ENCODE data around the gene KLHL40. TPM values are rescaled to one million over a fixed set of nuclear protein-coding genes. Genes with fewer than 3 reads are reported as not detected.

KLHL40 gene
- total and polyA plus RNA-seq, 5 experiments from 2014 or later = not detected

- POLR2A ChIA-PET = interaction anchor here (0.6 kb wide), 1 partner anchor 28 kb away, joined by 4 read pairs; no protein-coding TSS in a partner anchor
- H3K27ac Mint-ChIP-seq = no peak overlapping the region
Observed at GRCh38 chr3:42731476-42732195, 46.3 kb downstream of the KLHL40 start.

GRCh38 chr3:42732196-42732828, 47.0 kb downstream of the KLHL40 start:
- H3K36me3 Mint-ChIP-seq = no peaks in the 10 kb centered on the region
- peaks cover 0 to 2% (median 0%) of the 10 kb centered on the region in 5 donors for H3K27me3 Mint-ChIP-seq
- H3K4me1 Mint-ChIP-seq = peaks cover 0 to 2% (median 0%) of the 10 kb centered on the region in 4 donors
- H3K4me3 Mint-ChIP-seq = no peak overlapping the region
- ATAC-seq (no peak), DNase-seq (peak in 1 of 10 donors; percentile 1)
- no peaks in the 10 kb centered on the region for H3K9me3 Mint-ChIP-seq
- POLR2A ChIA-PET = no interaction called here
- H3K27ac Mint-ChIP-seq = no peak overlapping the region

More at GRCh38 chr3:42731476-42732195, 46.3 kb downstream of the KLHL40 start:
- Mint-ChIP-seq H3K9me3 (no peaks in the 10 kb centered on the region), H3K4me1 (peaks cover 0 to 2% (median 0%) of the 10 kb centered on the region in 4 donors), H3K36me3 (no peaks in the 10 kb centered on the region), H3K4me3 (no peak overlapping the region), H3K27me3 (peaks cover 0 to 2% (median 0%) of the 10 kb centered on the region in 5 donors)
- DNase-seq = peak in 1 of 10 donors; percentile 6
- no peak for ATAC-seq

GRCh38 chr3:42732829-42733459, 47.6 kb downstream of the KLHL40 start:
- Mint-ChIP-seq H3K4me3 (no peak overlapping the region), H3K27ac (no peak overlapping the region), H3K9me3 (no peaks in the 10 kb centered on the region), H3K36me3 (no peaks in the 10 kb centered on the region), H3K27me3 (peaks cover 0 to 2% (median 0%) of the 10 kb centered on the region in 5 donors), H3K4me1 (peaks cover 0 to 2% (median 0%) of the 10 kb centered on the region in 4 donors)
- DNase-seq (peak in 1 of 10 donors; percentile 10), ATAC-seq (no peak)
- POLR2A ChIA-PET = no interaction called here

GRCh38 chr3:42733501-42734262, 48.3 kb downstream of the KLHL40 start:
- Mint-ChIP-seq H3K27ac (no peak overlapping the region), H3K9me3 (no peaks in the 10 kb centered on the region), H3K4me3 (no peak overlapping the region), H3K27me3 (peaks cover 0 to 2% (median 0%) of the 10 kb centered on the region in 5 donors), H3K36me3 (no peaks in the 10 kb centered on the region), H3K4me1 (peaks cover 0 to 3% (median 0%) of the 10 kb centered on the region in 4 donors)
- ATAC-seq (no peak), DNase-seq (no peak)
- POLR2A ChIA-PET = no interaction called here

DNA sequence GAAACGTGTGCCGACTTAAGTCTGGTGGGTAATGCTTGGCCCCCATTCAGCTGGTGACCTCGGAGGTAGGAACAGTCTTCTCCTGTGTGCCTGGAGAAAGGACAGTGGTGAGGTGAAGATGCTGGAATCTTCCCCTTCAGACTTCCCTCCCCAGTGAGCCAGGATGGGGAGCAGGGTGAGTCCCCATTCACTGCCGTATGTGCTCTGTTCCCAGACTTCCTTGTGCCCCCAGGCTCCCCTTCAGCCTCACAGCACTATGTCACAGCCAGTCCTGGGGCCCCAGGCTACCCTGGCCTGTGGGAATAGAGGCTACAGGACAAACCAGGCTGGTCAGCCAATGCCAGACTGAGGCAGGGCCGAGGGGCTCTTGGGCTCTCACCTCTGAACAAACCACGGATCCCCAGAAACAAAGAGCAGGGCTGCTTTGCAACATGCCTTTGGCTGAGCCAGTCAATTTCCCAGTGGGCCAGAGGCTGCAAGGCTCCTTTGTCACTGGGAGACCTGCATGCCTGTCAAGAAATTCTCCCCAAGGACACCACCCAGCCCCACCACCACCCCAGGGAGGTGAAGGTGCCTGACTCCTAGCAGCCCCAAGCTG, 49.0 kb downstream of the KLHL40 start:
- no peak overlapping the region for H3K27ac Mint-ChIP-seq
- no peaks in the 10 kb centered on the region for H3K36me3 Mint-ChIP-seq
- no peak for ATAC-seq
- H3K4me1 Mint-ChIP-seq = peaks cover 0 to 6% (median 0%) of the 10 kb centered on the region in 4 donors
- POLR2A ChIA-PET = no interaction called here
- no peaks in the 10 kb centered on the region for H3K9me3 Mint-ChIP-seq
- H3K27me3 Mint-ChIP-seq = peaks cover 0 to 2% (median 0%) of the 10 kb centered on the region in 5 donors
- no peak for DNase-seq
- H3K4me3 Mint-ChIP-seq = no peak overlapping the region

- Mint-ChIP-seq H3K9me3 (no peaks in the 10 kb centered on the region), H3K36me3 (no peaks in the 10 kb centered on the region), H3K4me1 (peaks cover 0 to 6% (median 0%) of the 10 kb centered on the region in 4 donors), H3K27me3 (peaks cover 0 to under 1% (median 0%) of the 10 kb centered on the region in 5 donors), H3K4me3 (no peak overlapping the region), H3K27ac (no peak overlapping the region)
- no peak for DNase-seq
- ATAC-seq = no peak
- POLR2A ChIA-PET = no interaction called here
Observed at GRCh38 chr3:42735019-42735418, 49.7 kb downstream of the KLHL40 start.

GRCh38 chr3:42735615-42736014, 50.3 kb downstream of the KLHL40 start:
- no peak for DNase-seq
- no peak overlapping the region for H3K27ac Mint-ChIP-seq
- H3K4me3 Mint-ChIP-seq = no peak overlapping the region
- no peaks in the 10 kb centered on the region for H3K9me3 Mint-ChIP-seq
- peaks cover 0 to 6% (median 0%) of the 10 kb centered on the region in 4 donors for H3K4me1 Mint-ChIP-seq
- H3K27me3 Mint-ChIP-seq = no peaks in the 10 kb centered on the region
- POLR2A ChIA-PET = no interaction called here
- no peak for ATAC-seq
- no peaks in the 10 kb centered on the region for H3K36me3 Mint-ChIP-seq

DNA sequence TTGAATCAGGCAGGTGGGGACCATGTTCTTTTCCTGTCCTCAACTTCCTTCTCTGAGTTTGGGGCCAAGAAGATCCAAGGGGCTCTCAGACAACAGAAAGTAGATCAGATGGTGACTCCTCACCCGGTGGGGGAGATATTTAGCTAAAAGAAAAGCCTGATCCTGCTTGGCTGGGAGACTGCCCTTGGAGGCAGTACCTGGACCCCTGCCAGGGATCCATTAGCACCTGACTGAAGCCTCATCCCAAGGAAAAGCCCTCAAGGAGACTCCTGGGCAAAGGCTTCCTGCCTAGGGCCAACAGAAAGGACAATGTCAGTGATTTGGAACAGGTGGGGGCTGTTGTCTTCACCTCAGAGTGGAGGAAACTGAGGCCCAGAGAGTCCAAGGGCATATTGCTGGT, 50.7 kb downstream of the KLHL40 start:
- Mint-ChIP-seq H3K27me3 (no peaks in the 10 kb centered on the region), H3K4me3 (no peak overlapping the region), H3K27ac (no peak overlapping the region), H3K36me3 (no peaks in the 10 kb centered on the region), H3K4me1 (peaks cover 0 to 6% (median 0%) of the 10 kb centered on the region in 4 donors), H3K9me3 (no peaks in the 10 kb centered on the region)
- DNase-seq (no peak), ATAC-seq (no peak)
- POLR2A ChIA-PET = no interaction called here

GRCh38 chr3:42736531-42736930, 51.2 kb downstream of the KLHL40 start:
- H3K27me3 Mint-ChIP-seq = no peaks in the 10 kb centered on the region
- peaks cover 0 to 6% (median 0%) of the 10 kb centered on the region in 4 donors for H3K4me1 Mint-ChIP-seq
- ATAC-seq = no peak
- no peak overlapping the region for H3K4me3 Mint-ChIP-seq
- POLR2A ChIA-PET = no interaction called here
- no peaks in the 10 kb centered on the region for H3K36me3 Mint-ChIP-seq
- DNase-seq = no peak
- no peaks in the 10 kb centered on the region for H3K9me3 Mint-ChIP-seq
- H3K27ac Mint-ChIP-seq = peak overlapping the region in 1 of 10 donors; percentile 26

DNA sequence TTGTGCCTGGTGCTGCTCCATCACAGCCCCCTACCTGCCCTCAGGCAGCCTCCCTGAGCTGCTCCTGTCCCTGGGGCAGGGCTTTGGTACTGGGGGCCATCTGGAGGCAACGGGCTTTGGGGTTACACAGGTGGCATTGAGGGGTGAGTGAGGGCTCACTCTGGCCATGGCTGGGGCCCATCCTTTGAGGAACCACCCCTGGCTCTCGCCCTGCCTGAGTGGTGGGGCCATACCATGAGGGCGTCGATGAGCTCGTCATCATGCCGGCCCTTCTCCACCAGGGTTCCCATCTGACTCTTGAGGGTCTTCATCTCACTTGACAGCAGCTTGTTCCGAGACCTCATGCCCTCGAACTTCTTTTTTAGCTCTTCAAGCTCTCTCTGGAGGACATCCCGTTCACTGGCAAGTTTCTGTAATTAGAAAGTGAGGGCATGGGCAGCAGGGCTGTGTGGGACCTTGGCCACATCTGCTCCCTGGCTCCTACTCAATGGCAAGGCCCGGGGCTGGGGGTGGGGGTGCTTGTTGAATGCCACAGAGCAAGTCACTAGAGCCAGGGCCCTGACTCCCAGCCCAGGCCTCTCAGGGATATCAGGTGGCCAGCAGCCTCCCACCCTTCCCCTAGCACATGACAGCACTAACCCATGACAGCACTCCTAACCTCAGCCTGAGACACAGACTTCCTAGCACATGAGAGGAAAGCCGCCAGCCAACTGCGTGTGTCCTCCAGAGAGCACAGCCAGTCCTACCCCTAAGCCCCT, 54.2 kb downstream of the KLHL40 start:
- POLR2A ChIA-PET = no interaction called here
- H3K4me1 Mint-ChIP-seq = peaks cover 0 to 6% (median under 1%) of the 10 kb centered on the region in 4 donors
- no peak overlapping the region for H3K4me3 Mint-ChIP-seq
- ATAC-seq = no peak
- H3K27ac Mint-ChIP-seq = no peak overlapping the region
- no peaks in the 10 kb centered on the region for H3K36me3 Mint-ChIP-seq
- DNase-seq = no peak
- H3K9me3 Mint-ChIP-seq = no peaks in the 10 kb centered on the region
- H3K27me3 Mint-ChIP-seq = no peaks in the 10 kb centered on the region

GRCh38 chr3:42741796-42742195, 56.5 kb downstream of the KLHL40 start:
- H3K4me3 Mint-ChIP-seq = no peak overlapping the region
- H3K27ac Mint-ChIP-seq = no peak overlapping the region
- no peak for ATAC-seq
- POLR2A ChIA-PET = no interaction called here
- H3K4me1 Mint-ChIP-seq = peaks cover 0 to 9% (median under 1%) of the 10 kb centered on the region in 4 donors
- H3K36me3 Mint-ChIP-seq = no peaks in the 10 kb centered on the region
- no peaks in the 10 kb centered on the region for H3K27me3 Mint-ChIP-seq
- no peak for DNase-seq
- H3K9me3 Mint-ChIP-seq = no peaks in the 10 kb centered on the region
